ENCODE measurements around the gene ARSK. TPM values are rescaled to one million over a fixed set of nuclear protein-coding genes. Genes with fewer than 3 reads are reported as not detected.
"Not testable (repeated sequence)": the region's sequence is repeated elsewhere in the genome, so short reads cannot be mapped to it uniquely, and the experiment has no call there.

Gene ARSK
- total and polyA plus RNA-seq, 9 donors: 4.4 to 8.1 (median 5.6) TPM

DNA sequence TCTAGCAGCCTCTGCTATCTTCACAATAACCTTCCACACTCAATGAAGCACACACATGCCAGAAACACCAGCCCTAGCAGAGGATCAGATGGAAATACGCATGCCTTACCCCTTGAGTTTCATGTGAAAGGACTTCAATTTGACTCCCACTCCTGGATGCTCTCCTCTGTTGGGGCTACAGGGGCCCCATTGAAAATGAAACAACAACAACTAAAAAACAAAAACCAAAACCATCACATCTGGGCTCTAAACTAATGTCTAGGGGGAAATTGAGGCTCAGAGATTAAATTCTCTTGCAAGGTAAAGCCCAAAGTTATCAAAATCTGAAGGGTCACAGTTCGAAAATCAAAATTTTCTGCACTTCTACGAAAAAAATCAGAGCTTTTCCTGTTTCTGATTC lies 83.7 kb downstream of the ARSK start:
- 71 to 82% (median 80%) methylated on average over 3 of the region's 3 CpGs for WGBS, 3 donors
- TF ChIP-seq POLR2A (IDR thresholded peaks at IDR 0.05) (no peak), CTCF (IDR thresholded peaks at IDR 0.05) (no peak), EP300 (IDR thresholded peaks at IDR 0.05) (no peak)
- Histone ChIP-seq H3K36me3 (no peaks in the 10 kb centered on the region), H3K9me3 (no peaks in the 10 kb centered on the region), H3K27me3 (no peaks in the 10 kb centered on the region), H3K4me1 (ENCODE audit: insufficient read depth) (no peaks in the 10 kb centered on the region), H3K27ac (no peak overlapping the region), H3K4me3 (no peak overlapping the region)
- DNase-seq: no peak
- intact Hi-C loops (cut with DNase I): no loop called here

- Histone ChIP-seq H3K9me3 (no peaks in the 10 kb centered on the region), H3K27ac (no peak overlapping the region), H3K36me3 (no peaks in the 10 kb centered on the region), H3K4me3 (no peak overlapping the region), H3K27me3 (no peaks in the 10 kb centered on the region), H3K4me1 (ENCODE audit: insufficient read depth) (no peaks in the 10 kb centered on the region)
- intact Hi-C loops (cut with DNase I): loop anchor here (5.0 to 10.0 kb wide), 4 partner anchors 93 to 1523 kb away; partner anchors contain the start of gene RHOBTB3 (in 1 of the 4)
- no peak for TF ChIP-seq CTCF (IDR thresholded peaks at IDR 0.05)
- TF ChIP-seq EP300 (IDR thresholded peaks at IDR 0.05): no peak
- no peak for TF ChIP-seq POLR2A (IDR thresholded peaks at IDR 0.05)
- WGBS, 3 donors: 65 to 76% (median 69%) methylated on average over 5 of the region's 5 CpGs
- no peak for DNase-seq
Observed at GRCh38 chr5:95641741-95642220, 86.9 kb downstream of the ARSK start.

DNA sequence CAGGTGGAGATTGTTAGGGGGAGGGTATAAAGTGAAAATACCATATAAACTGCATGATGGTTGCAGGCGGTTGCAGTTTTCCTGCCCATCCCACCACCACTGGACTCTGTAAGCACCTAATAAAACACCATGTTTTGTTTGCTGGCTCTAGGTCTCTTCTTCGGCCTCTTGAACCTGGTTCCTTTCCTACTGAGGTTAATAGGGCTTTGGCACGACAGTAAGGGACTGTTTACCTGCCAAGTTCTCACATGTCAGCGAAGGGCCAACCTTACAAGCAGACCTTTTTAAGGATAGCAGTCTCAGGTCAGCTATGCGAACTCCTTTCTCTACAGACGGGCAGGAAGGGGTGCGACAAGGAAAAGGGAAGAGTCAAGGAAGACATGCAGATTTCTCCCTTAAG lies 88.3 kb downstream of the ARSK start:
- no peaks in the 10 kb centered on the region for H3K4me1 ChIP-seq (ENCODE audit: insufficient read depth)
- no peaks in the 10 kb centered on the region for H3K36me3 ChIP-seq
- TF ChIP-seq EP300 (IDR thresholded peaks at IDR 0.05) (no peak), CTCF (IDR thresholded peaks at IDR 0.05) (no peak), POLR2A (IDR thresholded peaks at IDR 0.05) (no peak)
- H3K9me3 ChIP-seq: no peaks in the 10 kb centered on the region
- intact Hi-C loops (cut with DNase I): loop anchor here (5.0 to 10.0 kb wide), 4 partner anchors 92 to 1522 kb away; partner anchors contain the start of gene RHOBTB3 (in 1 of the 4)
- no peak overlapping the region for H3K27ac ChIP-seq
- no peak for DNase-seq
- no peak overlapping the region for H3K4me3 ChIP-seq
- WGBS, 3 donors: 85 to 87% (median 85%) methylated on average over 7 of the region's 7 CpGs
- H3K27me3 ChIP-seq: no peaks in the 10 kb centered on the region

GRCh38 chr5:95644351-95645042 lies 89.6 kb downstream of the ARSK start:
- Histone ChIP-seq H3K36me3 (no peaks in the 10 kb centered on the region), H3K27me3 (no peaks in the 10 kb centered on the region), H3K27ac (peak overlapping the region in 1 of 2 donors; percentile 45), H3K4me1 (ENCODE audit: insufficient read depth) (no peaks in the 10 kb centered on the region), H3K9me3 (no peaks in the 10 kb centered on the region), H3K4me3 (no peak overlapping the region)
- intact Hi-C loops (cut with DNase I): loop anchor here (5.0 to 10.0 kb wide), 6 partner anchors 88 to 1520 kb away; partner anchors contain the start of gene RHOBTB3 (in 2 of the 4)
- DNase-seq: peak in 4 of 5 donors; percentile 33 to 62 (median 38)
- TF ChIP-seq POLR2A (IDR thresholded peaks at IDR 0.05): no peak
- peak; percentile 61 to 79 (median 69) for TF ChIP-seq CTCF (IDR thresholded peaks at IDR 0.05)
- WGBS, 3 donors: 9 to 13% (median 11%) methylated on average over 4 of the region's 4 CpGs

DNA sequence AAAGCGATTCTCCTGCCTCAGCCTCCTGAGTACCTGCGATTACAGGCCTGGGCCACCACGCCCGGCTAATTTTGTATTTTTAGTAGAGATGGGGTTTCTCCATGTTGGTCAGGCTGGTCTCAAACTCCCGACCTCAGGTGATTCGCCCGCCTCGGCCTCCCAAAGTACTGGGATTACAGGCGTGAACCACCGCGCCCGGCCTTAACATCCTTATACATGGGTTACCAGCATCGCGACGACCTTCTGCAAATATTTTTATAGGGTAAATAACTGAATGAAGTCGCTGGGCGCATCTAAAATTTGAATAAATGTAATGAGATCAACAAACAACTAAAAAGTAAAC lies 91.3 kb downstream of the ARSK start:
- 75 to 87% (median 81%) methylated on average over 17 of the region's 17 CpGs for WGBS, 3 donors
- not testable (repeated sequence) for H3K36me3 ChIP-seq; H3K9me3 ChIP-seq; DNase-seq; H3K27me3 ChIP-seq; H3K4me1 ChIP-seq (ENCODE audit: insufficient read depth)
- intact Hi-C loops (cut with DNase I): loop anchor here in 3 of 4 donors (5.0 to 10.0 kb wide), 6 partner anchors 86 to 1519 kb away; partner anchors contain the start of gene RHOBTB3 (in 2 of the 3)
- peak overlapping the region; percentile 60 for H3K4me3 ChIP-seq
- H3K27ac ChIP-seq: peak overlapping the region; percentile 59 to 92
